Stimulated activated CD8-positive, alpha-beta memory T cell treated with anti-CD3 and anti-CD28 coated beads, Interleukin-7, amount 100 ng/mL, for 4 hours (primary cell): ENCODE measurements around the gene NSD1.

ENCODE experiments used
- DNase-seq, 2 donors: peaks; one replicate each; pipeline ENCODE4 v3.0.0-alpha.2; 2020; ENCODE audit warnings: low read depth in 2 of 2

The NSD1 gene

DNA sequence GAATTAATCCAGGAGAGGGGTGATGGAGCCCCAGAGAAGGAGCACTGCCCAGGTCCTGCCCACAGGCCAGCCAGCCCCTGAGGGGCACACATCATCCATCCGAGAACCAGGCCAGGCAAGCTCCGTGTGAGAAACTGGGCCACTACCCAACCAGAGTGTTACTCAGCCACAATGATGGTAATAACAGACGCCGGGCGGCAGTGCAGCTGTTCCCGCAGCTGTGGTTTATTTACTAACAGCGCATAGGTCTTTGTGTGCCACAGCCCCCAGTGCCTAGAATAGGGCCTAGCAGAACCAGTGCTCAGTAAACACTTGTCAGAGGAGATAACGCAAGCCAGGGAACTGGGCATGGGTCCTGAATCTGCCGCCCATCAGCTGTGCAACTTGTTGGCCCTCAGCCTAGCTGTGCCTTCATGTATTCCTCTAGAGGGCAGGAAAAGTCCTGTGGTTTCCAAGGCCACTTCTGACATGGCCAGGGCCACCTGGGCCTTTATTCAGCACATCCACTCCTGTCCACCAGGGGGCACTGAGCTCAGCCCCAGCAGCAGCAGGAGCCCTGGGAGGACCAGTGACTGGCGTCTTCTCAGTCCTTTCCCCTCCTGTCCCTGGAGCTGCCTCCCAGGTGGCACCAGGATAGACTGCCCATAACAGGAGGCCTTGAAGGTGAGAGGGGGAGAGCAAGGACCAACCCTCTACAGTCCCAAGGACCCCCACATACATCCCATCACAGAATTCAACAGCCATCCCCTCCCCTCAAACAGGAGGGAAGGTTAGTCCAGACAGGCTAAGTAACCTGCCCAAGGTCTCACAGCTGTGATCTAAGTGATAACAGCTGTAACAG lies 176.0 kb downstream of the NSD1 start:
- DNase-seq = peak; percentile 46 to 55

DNA sequence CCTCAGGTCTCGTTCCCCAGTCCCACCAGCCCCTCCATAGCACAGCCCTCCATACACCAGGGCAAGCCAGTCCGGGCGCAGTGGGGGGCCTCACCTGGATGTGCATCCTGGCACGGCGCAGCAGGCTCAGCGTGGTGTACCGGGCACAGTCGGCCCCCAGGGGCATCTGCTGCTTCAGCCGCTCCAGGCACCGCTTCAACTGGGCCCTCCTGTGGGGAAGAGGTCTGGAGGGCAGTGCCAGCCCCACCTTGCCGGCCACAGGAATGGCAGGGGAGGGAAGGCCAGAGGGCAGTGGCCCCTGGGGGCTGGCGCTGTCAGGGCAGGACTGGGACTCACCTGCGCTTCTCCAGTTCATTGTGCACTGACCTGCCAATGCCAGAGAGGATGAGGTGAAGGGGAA lies 176.8 kb downstream of the NSD1 start:
- no peak for DNase-seq

DNA sequence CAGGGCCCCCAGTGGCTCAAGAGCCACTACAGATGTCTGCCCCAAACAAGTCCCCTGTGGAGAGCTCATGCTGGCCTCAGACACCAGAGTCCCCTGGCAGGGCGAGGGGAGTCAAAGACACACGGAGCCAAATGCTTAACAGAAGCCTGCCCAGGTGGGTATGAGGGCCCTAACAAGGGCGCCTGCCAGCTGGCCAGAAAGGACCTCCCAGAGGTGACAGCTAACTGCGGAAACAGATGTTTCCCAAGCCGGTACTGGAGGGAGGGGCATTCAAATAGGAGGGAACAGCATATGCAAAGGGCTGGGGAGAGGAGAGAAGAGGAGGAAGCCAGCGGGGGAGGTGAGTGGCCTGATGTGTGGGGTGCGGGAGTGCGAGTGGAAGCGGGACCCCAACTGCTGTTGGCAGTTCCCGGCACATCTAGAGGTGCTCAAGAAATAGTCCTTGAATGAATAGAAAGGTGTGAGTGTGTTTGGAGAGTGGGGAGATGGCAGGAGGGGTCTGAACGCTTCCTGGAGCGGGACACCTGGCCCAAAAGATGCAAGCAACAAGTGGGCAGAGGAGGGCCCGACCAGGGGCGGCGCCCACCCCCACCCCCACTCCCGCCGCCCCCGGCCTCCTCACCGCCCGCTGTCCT lies 177.3 kb downstream of the NSD1 start:
- no peak for DNase-seq

DNA sequence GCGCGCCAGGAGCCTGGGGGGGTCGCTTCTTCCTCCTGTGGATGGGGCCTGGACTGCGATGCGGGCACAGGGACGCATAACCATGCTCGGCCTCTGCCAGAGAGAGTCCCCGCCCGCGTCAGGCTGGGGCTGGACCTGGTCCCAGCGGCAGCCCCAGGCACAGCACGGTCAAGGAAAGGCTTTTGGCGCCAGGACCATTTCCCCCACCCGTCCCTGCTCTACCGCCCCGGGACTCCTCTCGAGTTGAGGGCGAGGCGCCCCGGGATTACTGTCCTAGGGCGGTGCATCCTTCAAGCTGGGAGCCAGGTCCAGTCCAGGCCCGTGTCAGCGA lies 177.8 kb downstream of the NSD1 start:
- DNase-seq = no peak

DNA sequence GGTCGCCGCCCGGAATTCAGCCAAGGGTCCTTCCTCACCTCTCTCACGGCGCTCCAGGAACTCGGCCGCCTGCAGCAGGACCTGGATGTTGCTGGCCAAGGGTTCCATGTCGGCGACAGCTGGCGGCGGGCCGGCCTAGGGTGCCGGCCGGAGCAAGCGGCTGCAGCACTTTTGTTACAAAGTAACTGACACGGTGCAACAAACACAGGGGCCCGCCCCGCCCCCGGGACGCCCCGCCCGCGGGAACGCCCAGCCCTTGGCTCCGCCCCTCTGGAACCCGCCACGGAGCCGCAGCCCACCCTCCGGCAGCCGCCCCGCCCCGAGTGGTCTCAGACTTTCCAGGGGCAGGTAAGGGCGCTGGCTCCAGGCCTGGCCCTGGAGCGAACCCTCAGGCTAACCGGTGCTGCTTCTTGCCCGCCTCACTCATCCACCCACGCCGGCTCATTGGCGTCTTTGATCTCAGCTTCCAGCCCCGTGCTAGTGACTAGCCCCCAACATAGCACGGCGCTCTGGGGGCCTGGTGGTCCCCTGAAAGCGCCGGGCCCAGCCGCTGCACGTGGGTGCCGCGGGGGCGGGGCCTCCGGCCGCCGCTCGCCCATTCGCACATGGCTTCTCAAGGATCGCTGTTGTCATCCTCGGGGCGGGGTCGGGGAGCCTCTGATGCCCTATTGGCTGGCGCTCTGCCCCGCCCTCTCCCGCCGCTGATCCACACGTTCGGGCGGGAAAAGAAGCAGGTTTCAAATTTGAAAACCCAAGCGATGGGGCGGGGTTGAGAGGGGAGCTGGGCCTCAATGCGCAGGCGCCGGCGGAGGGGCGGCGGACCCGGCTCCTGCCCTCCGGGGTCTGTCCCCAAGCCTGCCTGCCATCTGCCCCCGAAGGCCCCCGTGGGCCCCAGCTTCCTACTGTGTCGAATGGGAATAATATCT lies 178.4 kb downstream of the NSD1 start, which contains the start of gene MXD3:
TSS of gene MXD3 (minus strand) at position 176 of the 926 bp plus-strand sequence. CDS start at position 108, 68 bp downstream.
- DNase-seq = peak; percentile 91 to 95

DNA sequence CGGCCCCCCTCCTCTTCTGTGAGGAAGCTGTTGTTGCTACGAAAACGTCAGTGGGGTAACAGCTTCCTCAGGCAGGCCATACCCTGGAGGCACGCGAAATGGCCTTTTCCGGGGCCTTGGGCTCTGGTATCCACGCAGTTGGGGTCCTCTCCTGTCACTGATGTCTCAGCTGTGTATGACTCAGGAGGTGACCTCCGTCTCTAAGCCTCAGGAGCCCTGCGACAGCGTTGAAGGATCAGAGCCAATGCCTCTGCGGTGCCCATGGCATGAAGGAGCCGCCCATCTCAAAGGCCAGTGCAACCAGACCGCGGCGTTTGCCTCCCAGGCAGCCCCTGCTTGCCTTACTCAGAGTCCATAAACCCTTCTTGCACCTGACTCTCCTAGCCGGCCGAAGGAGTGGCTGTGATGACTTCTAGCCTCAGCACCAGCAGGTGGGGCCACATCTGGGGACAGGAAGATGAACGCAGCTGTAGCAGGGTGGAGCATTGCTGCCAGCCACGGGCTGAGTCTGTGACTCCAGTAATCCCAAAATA lies 179.1 kb downstream of the NSD1 start:
- DNase-seq = no peak

DNA sequence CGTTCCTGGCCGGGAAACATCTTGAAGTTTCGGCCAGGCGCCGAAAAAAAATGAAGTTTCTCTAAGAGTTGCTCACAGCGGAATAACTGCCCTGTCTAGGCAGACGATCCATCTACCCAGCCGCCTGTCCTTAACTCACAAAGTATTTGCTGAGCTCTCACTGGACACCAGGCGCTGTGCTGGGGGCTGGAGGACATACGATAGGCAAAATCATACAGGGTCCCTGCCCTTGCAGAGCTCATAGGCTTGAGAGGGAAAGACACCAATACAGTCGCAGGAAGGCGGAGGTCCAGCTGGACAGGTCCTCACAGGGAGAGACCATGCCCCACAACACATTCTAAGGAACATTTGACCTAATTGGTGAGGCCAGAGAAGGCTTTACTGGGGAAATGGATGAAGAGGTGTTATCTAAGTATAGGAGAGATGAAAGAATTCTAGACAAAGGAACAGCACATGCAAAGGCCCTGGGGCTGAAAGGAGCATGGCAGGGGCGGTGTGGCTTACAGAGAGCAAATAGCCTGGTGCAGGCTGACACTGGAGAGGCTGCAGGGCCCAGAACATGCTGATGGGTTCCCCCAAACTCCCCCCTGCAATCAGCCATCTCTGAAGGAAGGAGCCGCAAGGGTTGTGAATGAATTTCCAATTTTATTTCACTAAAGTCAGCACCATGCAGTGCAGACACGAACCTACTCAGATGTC lies 180.1 kb downstream of the NSD1 start:
- DNase-seq = no peak

DNA sequence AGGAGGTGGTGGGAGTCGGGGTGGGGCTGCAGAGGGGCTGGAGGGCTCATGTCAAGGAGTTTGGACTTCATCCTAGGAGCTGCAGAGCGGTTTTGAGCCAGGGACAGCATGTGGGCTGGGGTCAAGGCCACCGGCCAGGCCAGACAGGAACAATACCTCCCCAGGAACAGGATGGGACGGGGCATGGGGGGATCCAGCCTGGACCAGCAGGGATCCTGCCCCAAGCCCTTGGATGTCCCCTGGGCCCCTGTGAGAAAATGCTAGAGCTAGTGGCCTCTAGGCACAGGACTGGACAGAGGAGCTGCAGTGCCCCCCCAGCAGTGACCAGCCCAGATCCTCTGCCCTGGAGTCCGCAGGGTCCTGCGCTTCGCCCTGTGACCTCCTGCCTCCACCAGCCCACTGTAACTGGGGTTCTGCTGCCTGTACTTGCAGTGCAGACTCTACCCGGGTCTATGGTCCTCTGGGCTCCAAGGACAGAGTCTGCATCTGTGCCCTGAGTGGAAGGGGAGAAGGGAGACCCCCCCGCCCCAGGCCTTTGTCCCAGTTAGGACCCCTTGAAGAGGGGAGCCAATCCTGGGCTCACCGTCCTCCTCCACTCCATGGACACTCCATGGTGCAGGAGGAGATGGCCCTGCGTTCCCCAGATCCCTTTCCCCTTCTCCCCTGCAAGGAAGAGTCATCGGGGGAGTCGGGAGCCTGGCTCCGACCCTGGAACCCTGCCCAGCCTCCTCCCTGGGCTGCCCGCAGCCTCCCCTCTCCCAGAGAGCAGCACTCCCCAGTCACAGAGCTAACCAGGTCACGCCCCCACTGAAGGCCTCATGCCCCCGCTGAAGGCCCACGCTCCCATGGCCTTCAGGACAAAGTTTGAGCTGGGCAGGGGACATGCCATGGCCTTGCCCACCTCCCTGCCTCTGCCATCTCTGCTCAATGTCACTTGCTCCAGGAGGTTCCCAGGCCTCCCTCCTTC lies 181.1 kb downstream of the NSD1 start:
- no peak for DNase-seq

DNA sequence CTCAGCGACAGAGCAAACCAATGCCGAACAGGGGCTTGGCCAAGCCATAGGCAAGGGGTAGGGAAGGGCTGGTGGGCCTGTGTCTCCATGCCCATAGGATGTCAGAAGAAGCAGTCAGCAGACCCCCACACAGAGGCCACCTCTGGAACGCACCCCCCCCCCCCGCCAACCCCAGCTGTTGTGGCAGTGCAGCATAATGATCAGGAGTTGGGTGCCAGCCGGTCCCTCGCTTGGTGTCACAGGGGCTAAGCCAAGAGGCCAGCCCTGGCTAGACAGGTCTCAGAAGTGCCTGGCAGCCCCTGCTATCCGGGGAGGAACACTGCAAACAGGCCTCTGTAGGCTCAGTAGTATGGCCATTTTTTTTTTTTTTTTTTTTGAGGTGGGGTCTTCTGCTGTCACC lies 181.8 kb downstream of the NSD1 start:
- no peak for DNase-seq

DNA sequence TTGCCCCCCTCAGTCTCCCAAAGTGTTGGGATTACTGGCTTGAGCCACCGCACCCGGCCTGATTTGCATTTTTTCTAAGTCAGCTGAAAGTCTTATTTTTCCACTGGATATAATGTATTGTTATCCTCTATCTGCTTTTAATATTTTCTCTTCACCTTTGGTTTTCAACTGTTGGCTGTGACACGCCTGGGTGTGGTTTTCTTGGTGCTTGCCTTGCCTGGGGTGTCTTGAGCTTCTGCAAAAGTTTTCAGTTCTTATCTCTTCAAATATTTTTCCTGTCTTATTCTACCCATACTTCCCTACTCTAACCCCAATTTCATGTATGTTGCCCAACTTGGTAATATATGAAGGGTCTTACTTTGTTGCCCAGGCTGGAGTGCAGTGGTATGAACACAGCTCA lies 182.4 kb downstream of the NSD1 start:
- DNase-seq = no peak

DNA sequence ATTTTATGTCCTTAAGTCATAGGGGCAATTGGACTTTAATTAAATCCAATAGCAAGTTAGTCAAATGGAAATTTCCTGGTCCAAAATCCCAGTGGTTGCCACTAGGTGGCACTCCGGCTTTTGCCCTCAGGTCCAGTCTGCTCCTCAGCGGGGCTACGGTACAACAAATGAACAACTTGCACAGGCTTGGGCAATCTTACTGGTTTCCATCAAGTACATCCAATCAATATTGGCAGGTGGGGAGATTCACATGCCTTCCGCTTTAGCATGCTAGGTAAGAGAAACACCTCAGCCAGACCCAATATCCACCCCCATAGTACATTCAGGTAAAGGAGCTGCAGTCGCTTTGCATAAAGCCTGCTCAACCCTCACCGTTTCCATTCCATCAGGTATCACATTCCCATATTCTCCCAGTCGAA lies 184.4 kb downstream of the NSD1 start:
- DNase-seq = peak; percentile 59 to 61

DNA sequence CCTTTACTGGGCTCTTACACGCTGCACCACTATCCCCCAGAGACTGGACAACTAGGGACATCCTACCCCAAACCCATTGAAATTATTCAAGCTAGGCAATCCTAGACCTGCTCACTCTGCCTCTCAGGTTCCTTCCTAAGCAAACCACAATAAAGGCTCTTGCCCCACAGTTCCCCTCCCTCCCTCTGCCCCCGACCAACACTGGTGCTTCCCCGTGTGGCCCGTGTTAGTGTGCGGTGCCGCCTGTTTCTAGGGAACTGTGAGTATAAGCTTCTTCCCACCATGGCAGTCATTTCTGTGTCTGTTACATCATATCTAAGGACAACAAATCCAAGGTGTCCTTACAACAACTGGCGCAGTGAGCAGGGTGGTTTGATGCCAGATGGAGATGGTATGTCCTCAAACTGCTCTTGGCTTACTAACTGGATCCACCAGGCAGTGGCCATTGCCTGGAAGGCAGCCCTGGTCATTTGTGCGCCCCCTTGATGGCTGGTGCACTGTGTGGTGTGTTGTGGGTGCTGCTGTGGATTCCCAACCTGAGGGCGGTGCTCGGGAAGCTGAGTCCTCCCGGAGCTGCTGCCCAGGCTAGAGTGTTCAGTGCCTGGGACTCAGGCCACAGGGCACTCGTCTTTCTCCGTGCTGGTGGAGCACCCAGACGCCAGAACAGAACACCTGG lies 186.5 kb downstream of the NSD1 start:
- DNase-seq = no peak

DNA sequence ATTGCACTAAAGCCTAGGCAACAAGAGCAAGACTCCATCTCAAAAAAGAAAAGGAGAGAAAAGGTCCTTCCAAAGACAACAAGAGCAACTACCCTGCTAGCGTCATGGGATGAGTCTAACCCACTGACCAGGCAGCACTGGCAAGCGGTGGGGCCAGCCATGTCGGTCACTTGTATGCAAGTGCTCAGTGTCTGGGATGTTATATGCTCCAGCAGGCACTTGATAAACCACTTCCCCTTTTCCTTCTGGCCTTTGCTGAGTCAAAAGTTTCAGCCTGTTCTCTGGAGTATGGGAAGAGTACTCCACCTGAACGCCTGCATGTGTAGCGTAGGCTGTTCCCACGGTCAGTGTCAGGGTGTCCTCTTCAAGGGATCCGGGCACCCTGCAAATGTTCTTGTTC lies 187.3 kb downstream of the NSD1 start:
- DNase-seq = no peak

DNA sequence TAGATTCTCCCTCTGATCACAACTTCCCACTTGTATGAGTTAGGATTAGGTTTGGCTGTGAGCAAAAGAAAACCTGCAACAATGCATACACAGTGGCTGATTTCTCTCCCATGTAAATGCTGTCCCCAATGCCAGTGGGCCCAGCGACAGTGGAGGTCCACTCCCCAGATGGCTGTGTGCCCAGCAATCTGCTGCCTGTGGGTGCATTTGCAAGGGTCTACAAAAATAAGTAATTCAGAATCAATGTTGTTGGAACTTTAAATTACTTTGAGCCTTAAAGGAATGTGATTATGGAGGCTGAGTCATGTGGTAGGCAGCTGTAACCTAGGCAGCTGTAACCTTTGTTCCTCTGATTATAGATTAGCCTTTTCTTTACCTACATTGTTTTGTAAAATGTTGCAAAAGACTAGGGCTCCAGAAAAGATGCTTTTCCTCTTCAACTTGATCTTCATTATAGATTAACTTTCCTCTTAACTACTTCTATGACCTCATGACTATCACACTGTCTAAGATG lies 192.4 kb downstream of the NSD1 start:
- no peak for DNase-seq

DNA sequence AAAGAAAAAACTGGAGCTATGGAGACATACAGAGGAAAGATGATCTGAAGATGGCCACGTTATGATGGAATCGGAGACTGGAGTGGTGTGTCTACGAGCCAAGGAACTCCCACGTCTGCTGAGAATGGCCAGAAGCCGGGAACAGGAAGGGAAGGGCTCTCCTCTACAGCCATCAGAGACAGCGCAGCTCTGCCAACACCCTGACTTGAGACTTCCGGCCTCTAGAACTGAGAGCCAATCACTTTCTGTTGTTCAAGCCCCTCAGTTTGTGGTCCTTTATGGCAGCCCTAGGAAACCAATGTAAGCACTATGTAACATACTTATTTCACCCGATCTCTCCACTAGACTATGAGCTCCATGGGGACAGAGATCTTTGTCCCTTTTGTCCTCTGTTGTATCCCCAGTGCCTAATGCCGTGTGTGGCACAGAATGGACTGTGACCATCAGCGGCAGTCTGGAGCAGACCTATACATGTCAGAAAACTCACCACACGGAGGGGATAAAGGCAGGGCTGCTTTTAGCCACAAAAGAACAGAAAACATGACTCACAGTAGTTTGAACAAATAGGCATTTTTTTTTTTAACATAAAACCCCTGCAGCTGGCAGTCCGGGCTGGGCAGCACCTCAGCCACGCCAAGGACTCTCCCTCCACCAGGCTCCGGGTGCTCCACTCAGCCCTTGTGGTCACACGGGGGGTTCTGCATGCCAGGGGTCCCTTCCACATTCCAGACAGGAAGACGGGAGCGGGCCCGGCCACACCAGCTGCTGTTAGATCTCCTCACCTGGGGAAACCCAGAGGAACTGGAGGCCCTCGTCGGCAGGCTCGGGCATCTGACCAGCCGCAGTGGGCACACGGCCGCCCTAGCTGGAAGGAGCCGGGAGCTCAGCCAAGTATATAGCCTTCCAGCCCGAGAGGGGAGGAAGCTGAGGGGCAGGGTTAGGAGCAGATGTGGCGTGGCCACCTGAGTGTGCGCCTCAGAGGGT lies 194.3 kb downstream of the NSD1 start:
- no peak for DNase-seq

DNA sequence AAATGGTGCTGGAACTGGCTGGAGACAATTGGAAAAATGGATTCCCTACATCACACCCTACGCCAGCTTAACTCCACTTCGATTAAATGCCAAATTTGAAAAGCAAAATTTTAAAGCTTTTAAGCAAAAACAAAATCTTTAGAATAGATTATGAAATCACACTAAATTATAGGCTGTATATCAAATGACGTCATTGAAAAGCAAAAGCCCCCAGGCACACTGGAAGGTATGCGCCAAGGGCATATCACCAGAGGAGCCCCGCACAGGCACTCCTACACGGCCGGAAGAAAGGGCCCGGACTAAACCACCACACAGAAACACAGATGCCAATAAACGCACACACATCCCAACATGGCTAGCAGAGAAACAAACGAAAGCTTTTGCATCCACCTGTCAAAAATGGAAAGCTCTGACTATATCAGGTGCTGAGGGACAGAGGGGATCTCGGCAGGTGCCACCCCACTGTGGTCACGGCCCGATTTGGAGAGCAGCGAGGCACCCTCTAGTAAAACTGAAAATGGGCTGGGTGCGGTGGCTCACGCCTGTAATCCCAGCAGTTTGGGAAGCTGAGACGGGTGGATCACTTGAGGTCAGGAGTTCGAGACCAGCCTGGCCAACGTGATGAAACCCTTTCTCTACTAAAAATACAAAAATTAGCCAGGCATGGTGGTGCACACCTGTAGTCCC lies 195.1 kb downstream of the NSD1 start:
- no peak for DNase-seq

DNA sequence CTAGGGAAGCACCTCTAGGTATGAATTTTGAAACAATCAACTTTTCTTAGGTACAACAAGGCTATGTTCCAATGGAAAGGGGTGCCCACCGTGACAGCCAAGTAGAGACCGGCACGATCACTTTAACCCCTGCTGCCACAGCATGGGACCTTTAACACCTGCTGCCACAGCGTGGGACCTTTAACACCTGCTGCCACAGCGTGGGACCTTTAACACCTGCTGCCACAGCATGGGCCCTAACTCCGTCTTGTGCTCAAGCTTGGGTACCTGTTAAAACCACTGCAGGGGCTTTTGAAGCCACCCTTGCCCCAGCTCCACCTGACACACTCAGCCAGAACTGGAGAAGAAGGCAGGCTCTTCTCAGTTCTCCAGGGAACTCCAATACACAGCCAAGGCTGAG lies 196.3 kb downstream of the NSD1 start:
- no peak for DNase-seq
